GM08714 (cell line): ENCODE results near the gene SLC7A6OS.

Experiments used
- H3K4me3 ChIP-seq: fragments of 200-500 bp; sonication (Bioruptor generic); 2 replicates; pipeline ENCODE4 v1.5.1; 2014; ENCODE audit warnings: mild to moderate bottlenecking, low read length, inconsistent platforms
- ZNF274 ChIP-seq: IDR thresholded peaks from 2 replicates; pipeline ENCODE4 v1.6.1; 2012; ENCODE audit warnings: mild to moderate bottlenecking, low read depth, low read length

SLC7A6OS gene

GRCh38 chr16:68331879-68332410 is 21.2 kb upstream of the SLC7A6OS start:
- no peak overlapping the region; the same call in 1 of the 2 replicates for H3K4me3 ChIP-seq
- TF ChIP-seq ZNF274: no peak

GRCh38 chr16:68328860-68329390 is 18.2 kb upstream of the SLC7A6OS start:
- H3K4me3 ChIP-seq: no peak overlapping the region
- TF ChIP-seq ZNF274: no peak

GRCh38 chr16:68328151-68328859 is 17.6 kb upstream of the SLC7A6OS start:
- TF ChIP-seq ZNF274: no peak

GRCh38 chr16:68324780-68325357 is 14.1 kb upstream of the SLC7A6OS start:
- TF ChIP-seq ZNF274: no peak
- no peak overlapping the region for H3K4me3 ChIP-seq

More at GRCh38 chr16:68328151-68328859, 17.6 kb upstream of the SLC7A6OS start:
- H3K4me3 ChIP-seq: no peak overlapping the region

- no peak for TF ChIP-seq ZNF274
- H3K4me3 ChIP-seq: no peak overlapping the region
Measured at GRCh38 chr16:68324336-68324735, 13.6 kb upstream of the SLC7A6OS start.

GRCh38 chr16:68319185-68319908 is 8.6 kb upstream of the SLC7A6OS start:
- TF ChIP-seq ZNF274: no peak
- H3K4me3 ChIP-seq: no peak overlapping the region

GRCh38 chr16:68313116-68313515 is 2.4 kb upstream of the SLC7A6OS start:
- TF ChIP-seq ZNF274: no peak
- no peak overlapping the region for H3K4me3 ChIP-seq

- no peak for TF ChIP-seq ZNF274
- H3K4me3 ChIP-seq: peak overlapping the region; percentile 75
Measured at GRCh38 chr16:68310437-68310773, 341 bp downstream of the SLC7A6OS start.

GRCh38 chr16:68309799-68310198 is 947 bp downstream of the SLC7A6OS start:
- TF ChIP-seq ZNF274: no peak
- peak overlapping the region; percentile 75 for H3K4me3 ChIP-seq

- no peak overlapping the region for H3K4me3 ChIP-seq
- no peak for TF ChIP-seq ZNF274
Measured at GRCh38 chr16:68306633-68307032, 4.1 kb downstream of the SLC7A6OS start.

- H3K4me3 ChIP-seq: no peak overlapping the region
- TF ChIP-seq ZNF274: no peak
Measured at GRCh38 chr16:68300734-68301459, 9.8 kb downstream of the SLC7A6OS start.

- no peak for TF ChIP-seq ZNF274
- no peak overlapping the region for H3K4me3 ChIP-seq
Measured at GRCh38 chr16:68299571-68300453, 10.9 kb downstream of the SLC7A6OS start.
